Osteocyte (in vitro differentiated cells): ENCODE data around the gene OLFM2. TPM values are rescaled to one million over a fixed set of nuclear protein-coding genes. Genes with fewer than 3 reads are reported as not detected.

Source experiments
- DNase-seq: peaks from one replicate; pipeline ENCODE4 v3.0.0; 2021; ENCODE audit warnings: mixed read lengths; ENCODE audit not compliant: unreplicated experiment; ENCODE audit errors: extremely low spot score
- H3K27ac Mint-ChIP-seq: one replicate; pipeline ENCODE4 v1.8.0; 2021; ENCODE audit warnings: mild to moderate bottlenecking, mixed read lengths; ENCODE audit not compliant: unreplicated experiment
- H3K27me3 Mint-ChIP-seq: one replicate; pipeline ENCODE4 v1.8.0; 2021; ENCODE audit warnings: mixed read lengths; ENCODE audit not compliant: unreplicated experiment
- H3K36me3 Mint-ChIP-seq: one replicate; pipeline ENCODE4 v1.8.0; 2021; ENCODE audit warnings: mixed read lengths; ENCODE audit not compliant: unreplicated experiment
- H3K4me1 Mint-ChIP-seq: one replicate; pipeline ENCODE4 v1.8.0; 2021; ENCODE audit warnings: mixed read lengths; ENCODE audit not compliant: unreplicated experiment
- H3K4me3 Mint-ChIP-seq: one replicate; pipeline ENCODE4 v1.8.0; 2021; ENCODE audit warnings: mild to moderate bottlenecking, moderate library complexity, mixed read lengths; ENCODE audit not compliant: unreplicated experiment
- H3K9me3 Mint-ChIP-seq: one replicate; pipeline ENCODE4 v1.8.0; 2021; ENCODE audit warnings: mixed read lengths; ENCODE audit not compliant: unreplicated experiment
- total RNA-seq: library from RNA; stranded (reverse); gene quantifications from 2 replicates; pipeline ENCODE4 v1.2.1, GENCODE V29; 2021
- TF ChIP-seq, protein P1 (sequence below): fragments of 200-600 bp; sonication (generic); IDR thresholded peaks from 2 replicates; pipeline ENCODE4 v1.5.0; 2021; ENCODE audit warnings: antibody characterized with exemption, mild to moderate bottlenecking, moderate library complexity

Gene OLFM2
- total RNA-seq, 1 donor from 2014 or later = 208 TPM

DNA sequence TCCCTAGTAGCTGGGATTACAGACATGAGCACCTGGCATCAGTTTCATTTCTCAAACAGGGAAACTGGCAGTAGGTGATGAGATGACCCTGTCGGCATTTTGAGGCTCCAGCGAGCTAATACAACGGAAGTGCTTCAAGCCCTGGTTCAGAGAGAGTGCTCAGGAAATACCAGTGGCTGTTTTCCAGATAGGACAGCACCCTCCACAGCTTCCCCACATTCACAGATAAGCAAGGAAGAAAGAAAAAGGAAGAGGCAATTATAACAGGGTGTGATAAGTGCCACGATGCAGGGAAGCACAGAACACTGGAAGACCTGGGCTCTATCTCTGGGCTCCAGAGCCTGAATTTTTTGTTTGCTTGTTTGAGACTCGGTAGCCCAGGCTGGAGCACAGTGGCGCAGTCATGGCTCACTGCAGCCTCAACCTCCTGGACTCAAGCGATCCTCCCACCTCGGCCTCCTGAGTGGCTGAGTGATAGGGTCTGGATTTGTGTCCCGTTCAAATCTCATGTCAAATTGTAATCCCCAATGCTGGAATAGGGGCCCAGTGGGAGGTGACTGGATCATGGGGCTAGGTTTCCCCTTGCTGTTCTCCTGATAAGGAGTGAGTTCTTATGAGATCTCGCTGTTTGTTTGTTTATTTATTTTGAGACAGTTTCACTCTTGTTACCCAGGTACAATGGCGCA, 57.7 kb downstream of the OLFM2 start:
- no peaks in the 10 kb centered on the region for H3K4me1 Mint-ChIP-seq
- no peaks in the 10 kb centered on the region for H3K9me3 Mint-ChIP-seq
- no peak for DNase-seq
- H3K36me3 Mint-ChIP-seq = peaks cover 5% of the 10 kb centered on the region
- TF ChIP-seq, protein P1, sequence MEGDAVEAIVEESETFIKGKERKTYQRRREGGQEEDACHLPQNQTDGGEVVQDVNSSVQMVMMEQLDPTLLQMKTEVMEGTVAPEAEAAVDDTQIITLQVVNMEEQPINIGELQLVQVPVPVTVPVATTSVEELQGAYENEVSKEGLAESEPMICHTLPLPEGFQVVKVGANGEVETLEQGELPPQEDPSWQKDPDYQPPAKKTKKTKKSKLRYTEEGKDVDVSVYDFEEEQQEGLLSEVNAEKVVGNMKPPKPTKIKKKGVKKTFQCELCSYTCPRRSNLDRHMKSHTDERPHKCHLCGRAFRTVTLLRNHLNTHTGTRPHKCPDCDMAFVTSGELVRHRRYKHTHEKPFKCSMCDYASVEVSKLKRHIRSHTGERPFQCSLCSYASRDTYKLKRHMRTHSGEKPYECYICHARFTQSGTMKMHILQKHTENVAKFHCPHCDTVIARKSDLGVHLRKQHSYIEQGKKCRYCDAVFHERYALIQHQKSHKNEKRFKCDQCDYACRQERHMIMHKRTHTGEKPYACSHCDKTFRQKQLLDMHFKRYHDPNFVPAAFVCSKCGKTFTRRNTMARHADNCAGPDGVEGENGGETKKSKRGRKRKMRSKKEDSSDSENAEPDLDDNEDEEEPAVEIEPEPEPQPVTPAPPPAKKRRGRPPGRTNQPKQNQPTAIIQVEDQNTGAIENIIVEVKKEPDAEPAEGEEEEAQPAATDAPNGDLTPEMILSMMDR = no peak
- H3K4me3 Mint-ChIP-seq = no peak overlapping the region
- no peak overlapping the region for H3K27ac Mint-ChIP-seq
- H3K27me3 Mint-ChIP-seq = no peaks in the 10 kb centered on the region

DNA sequence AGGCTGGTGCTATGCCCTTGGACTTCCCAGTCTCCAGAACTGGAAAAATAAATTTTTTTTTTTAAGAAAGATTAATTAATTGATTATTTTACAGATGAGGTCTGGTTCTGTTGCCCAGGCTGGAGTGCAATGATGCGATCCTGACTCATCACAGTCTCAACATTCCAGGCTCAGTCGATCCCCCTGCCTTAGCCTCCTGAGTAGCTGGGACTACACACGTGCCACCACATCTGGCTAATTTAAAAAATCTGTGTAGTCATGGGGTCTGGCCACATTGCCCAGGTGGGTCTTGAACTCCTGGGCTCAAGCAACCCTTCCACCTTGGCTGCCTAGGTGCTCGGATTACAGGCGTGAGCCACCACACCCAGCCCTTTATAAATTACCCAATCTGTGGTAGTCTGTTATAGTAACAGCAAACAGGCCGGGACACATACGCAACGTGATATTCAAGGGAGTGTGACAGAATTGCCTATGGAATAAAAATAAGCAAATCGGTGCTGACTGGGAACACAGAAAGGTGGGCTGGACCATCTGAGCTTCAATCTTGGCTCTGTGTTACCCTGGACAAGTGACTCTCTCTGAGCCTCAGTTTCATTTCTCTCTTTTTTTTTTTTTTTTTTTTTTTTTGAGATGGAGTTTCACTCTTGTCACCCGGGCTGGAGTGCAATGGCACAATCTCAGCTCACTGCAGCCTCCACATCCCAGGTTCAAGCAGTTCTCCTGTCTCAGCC, 58.4 kb downstream of the OLFM2 start:
- Mint-ChIP-seq H3K27ac (no peak overlapping the region), H3K4me3 (no peak overlapping the region), H3K27me3 (no peaks in the 10 kb centered on the region), H3K4me1 (no peaks in the 10 kb centered on the region), H3K9me3 (no peaks in the 10 kb centered on the region), H3K36me3 (peaks cover 5% of the 10 kb centered on the region)
- TF ChIP-seq, protein P1 = no peak
- no peak for DNase-seq

DNA sequence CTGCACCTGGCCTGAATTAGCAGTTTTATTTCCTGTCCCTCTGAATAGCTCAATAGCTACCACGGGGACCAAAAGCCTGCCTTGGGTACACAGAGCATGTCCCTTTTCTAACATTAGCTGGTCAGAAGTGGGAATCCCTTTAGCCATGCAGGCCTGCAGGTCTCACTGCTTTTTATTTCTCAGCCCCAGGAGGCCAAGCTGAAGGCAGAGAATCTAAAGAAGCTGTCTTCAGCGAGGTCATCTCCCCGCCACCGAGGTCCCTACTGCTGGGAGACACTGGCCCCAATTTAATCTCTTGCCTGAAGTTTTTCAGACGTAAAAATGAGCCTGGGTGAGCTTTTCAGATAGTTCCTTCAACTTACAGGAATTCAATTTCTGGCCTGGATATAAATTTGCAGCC, 60.5 kb downstream of the OLFM2 start:
- H3K27me3 Mint-ChIP-seq = no peaks in the 10 kb centered on the region
- no peak overlapping the region for H3K4me3 Mint-ChIP-seq
- peaks cover 8% of the 10 kb centered on the region for H3K36me3 Mint-ChIP-seq

DNA sequence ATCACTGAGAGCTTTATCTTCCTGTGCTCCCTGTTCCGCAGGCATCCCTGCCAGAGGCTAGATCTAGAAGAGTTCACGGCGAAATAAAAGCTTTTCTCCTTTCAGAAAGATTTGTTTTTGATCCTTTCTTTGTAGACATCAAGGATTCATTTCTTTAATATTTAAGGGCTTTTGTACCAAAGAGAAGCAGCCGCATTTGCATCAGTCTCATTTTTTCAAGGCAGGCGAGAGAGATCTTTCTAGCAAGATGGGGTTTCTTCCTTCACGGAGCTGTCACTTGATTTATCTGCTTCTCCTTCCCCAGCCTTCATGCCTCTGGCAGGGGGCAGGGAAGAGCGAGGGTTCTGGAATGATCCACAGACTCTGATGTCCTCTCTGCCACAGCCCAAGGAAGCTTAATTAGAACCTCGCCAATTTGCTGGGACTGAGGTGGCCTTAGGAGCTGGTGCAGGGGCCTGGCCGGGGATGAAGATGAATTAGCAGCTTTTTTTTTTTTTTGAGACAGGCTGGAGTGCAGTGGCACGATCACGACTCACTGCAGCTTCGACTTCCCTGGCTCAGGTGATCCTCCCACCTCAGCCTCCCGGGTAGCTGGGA, 61.2 kb downstream of the OLFM2 start:
- Mint-ChIP-seq H3K4me3 (no peak overlapping the region), H3K27ac (no peak overlapping the region), H3K27me3 (no peaks in the 10 kb centered on the region), H3K4me1 (no peaks in the 10 kb centered on the region), H3K36me3 (peaks cover 8% of the 10 kb centered on the region), H3K9me3 (no peaks in the 10 kb centered on the region)
- no peak for DNase-seq
- TF ChIP-seq, protein P1 = no peak

More for the DNA sequence above, 60.5 kb downstream of the OLFM2 start:
- Mint-ChIP-seq H3K27ac (no peak overlapping the region), H3K4me1 (no peaks in the 10 kb centered on the region), H3K9me3 (no peaks in the 10 kb centered on the region)
- TF ChIP-seq, protein P1 = no peak
- DNase-seq = no peak
